MM.1S (cell line): Measurements from ENCODE around the gene CEP83.

Experiments used
- EZH2phosphoT487 ChIP-seq: fragments of 300-600 bp; sonication (generic); IDR thresholded peaks from 2 replicates; pipeline ENCODE4 v1.6.1; 2018; ENCODE audit warnings: antibody characterized with exemption, low read length
- TF ChIP-seq, protein P1 (sequence below): fragments of 300-600 bp; sonication (generic); IDR thresholded peaks from 2 replicates; pipeline ENCODE4 v1.5.1; 2016; ENCODE audit warnings: antibody characterized with exemption, low read length, mixed read lengths

DNA sequence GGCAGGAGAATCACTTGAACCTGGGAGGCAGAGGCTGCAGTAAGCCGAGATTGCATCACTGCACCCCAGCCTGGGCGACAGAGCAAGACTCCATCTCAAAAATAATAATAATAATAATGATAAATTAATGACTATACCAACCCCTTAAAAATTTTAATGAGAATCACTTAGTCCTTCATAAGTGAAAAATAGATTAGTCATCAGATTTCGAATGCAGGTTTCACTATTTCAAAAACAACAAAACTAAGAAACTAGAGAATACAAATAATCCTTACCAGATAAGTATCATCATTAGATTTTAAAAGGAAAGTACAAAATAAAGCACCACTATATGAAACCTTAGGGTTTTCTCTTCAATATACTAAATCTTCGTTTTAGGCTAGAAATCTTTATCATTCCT is 62.3 kb downstream of the CEP83 start:
- TF ChIP-seq, protein P1, sequence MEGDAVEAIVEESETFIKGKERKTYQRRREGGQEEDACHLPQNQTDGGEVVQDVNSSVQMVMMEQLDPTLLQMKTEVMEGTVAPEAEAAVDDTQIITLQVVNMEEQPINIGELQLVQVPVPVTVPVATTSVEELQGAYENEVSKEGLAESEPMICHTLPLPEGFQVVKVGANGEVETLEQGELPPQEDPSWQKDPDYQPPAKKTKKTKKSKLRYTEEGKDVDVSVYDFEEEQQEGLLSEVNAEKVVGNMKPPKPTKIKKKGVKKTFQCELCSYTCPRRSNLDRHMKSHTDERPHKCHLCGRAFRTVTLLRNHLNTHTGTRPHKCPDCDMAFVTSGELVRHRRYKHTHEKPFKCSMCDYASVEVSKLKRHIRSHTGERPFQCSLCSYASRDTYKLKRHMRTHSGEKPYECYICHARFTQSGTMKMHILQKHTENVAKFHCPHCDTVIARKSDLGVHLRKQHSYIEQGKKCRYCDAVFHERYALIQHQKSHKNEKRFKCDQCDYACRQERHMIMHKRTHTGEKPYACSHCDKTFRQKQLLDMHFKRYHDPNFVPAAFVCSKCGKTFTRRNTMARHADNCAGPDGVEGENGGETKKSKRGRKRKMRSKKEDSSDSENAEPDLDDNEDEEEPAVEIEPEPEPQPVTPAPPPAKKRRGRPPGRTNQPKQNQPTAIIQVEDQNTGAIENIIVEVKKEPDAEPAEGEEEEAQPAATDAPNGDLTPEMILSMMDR = no peak
- TF ChIP-seq EZH2phosphoT487 = no peak
